Measurements from ENCODE around the gene TAF13.
"Not testable (repeated sequence)": the region's sequence is repeated elsewhere in the genome, so short reads cannot be mapped to it uniquely, and the experiment has no call there.

The TAF13 gene

DNA sequence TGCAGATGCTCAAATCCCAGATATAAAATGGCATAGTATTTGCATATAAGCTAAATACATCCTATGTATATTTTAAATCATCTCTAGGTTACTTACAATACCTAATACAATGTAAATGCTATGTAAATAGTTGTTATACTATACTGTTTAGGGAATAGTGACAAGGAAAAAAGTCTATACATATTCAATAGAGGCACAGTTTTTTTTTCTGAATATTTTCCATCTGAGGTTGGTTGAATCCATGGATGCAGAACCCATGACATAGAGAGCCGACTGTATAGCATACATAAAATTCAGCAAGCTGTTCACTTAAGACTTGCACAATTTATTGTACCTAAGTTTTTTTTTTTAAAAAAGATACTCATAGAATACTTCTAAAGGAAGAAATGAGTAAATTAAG is 6.5 kb downstream of the TAF13 start:
- H3K4me3 ChIP-seq (ENCODE audit: low read length): no peak overlapping the region
- TF ChIP-seq, protein P1, sequence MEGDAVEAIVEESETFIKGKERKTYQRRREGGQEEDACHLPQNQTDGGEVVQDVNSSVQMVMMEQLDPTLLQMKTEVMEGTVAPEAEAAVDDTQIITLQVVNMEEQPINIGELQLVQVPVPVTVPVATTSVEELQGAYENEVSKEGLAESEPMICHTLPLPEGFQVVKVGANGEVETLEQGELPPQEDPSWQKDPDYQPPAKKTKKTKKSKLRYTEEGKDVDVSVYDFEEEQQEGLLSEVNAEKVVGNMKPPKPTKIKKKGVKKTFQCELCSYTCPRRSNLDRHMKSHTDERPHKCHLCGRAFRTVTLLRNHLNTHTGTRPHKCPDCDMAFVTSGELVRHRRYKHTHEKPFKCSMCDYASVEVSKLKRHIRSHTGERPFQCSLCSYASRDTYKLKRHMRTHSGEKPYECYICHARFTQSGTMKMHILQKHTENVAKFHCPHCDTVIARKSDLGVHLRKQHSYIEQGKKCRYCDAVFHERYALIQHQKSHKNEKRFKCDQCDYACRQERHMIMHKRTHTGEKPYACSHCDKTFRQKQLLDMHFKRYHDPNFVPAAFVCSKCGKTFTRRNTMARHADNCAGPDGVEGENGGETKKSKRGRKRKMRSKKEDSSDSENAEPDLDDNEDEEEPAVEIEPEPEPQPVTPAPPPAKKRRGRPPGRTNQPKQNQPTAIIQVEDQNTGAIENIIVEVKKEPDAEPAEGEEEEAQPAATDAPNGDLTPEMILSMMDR (IDR thresholded peaks at IDR 0.05; ENCODE audit: insufficient read depth, low read depth, low read length, missing control alignments): no peak
- no peak for DNase-seq (ENCODE audit: low read depth)

DNA sequence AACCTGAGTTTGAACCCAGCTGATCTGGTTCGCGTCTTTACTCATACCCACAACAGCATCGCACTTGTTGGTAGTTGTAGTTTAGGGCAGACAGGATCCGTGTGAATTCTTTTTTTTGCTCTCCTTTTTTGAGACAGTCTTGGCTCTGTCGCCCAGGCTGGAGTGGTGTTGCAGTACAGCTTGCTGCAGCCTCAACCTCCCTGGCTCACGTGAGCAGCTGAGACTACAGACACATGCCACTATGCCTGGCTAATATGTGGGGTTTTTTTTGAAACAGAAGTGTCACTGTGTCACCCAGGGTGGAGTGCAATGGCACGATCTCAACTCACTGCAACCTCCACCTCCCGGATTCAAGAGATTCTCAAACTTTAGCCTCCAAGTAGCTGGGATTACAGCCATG is 7.9 kb downstream of the TAF13 start:
- no peak overlapping the region for H3K4me3 ChIP-seq (ENCODE audit: low read length)
- DNase-seq (ENCODE audit: low read depth): no peak
- TF ChIP-seq, protein P1 (IDR thresholded peaks at IDR 0.05; ENCODE audit: insufficient read depth, low read depth, low read length, missing control alignments): no peak

DNA sequence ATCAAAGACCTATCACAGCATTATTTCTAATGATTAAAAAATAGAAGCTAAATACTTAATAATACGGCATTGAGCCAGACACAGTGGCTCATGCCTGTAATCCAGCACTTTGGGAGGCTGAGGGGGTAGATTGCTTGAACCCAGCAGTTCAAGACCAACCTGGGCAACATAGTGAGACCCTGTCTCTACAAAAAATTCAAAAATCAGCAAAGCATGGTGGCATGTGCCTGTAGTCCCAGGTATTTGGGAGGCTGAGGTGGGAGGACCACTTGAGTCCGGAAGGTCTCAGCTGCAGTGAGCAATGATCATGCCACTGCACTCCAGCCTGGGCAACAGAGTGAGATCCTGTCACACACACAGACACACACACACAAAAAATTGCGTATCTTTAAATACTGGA is 10.7 kb downstream of the TAF13 start:
- DNase-seq (ENCODE audit: low read depth): no peak
- TF ChIP-seq, protein P1 (IDR thresholded peaks at IDR 0.05; ENCODE audit: insufficient read depth, low read depth, low read length, missing control alignments): no peak
- H3K4me3 ChIP-seq (ENCODE audit: low read length): no peak overlapping the region

DNA sequence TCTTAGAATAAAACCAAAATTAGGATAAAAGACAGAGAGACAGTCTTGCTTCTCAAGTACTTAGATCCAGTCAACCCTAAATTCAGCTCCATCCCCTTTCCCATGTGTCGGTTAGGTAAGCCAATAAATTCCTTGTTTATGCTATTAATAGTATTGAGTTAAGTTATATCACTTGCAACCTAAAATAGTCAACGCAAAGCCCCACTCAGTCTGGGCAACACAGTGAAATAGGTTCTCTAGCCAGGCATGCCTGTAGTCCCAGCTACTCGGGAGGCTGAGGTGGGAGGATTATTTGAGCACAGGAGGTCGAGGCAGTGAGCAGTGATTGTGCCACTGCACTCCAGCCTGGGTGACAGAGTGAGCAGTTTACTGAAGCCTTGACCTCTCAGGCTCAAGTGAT is 14.6 kb downstream of the TAF13 start:
- no peak for DNase-seq (ENCODE audit: low read depth)
- TF ChIP-seq, protein P1 (IDR thresholded peaks at IDR 0.05; ENCODE audit: insufficient read depth, low read depth, low read length, missing control alignments): no peak
- H3K4me3 ChIP-seq (ENCODE audit: low read length): no peak overlapping the region

DNA sequence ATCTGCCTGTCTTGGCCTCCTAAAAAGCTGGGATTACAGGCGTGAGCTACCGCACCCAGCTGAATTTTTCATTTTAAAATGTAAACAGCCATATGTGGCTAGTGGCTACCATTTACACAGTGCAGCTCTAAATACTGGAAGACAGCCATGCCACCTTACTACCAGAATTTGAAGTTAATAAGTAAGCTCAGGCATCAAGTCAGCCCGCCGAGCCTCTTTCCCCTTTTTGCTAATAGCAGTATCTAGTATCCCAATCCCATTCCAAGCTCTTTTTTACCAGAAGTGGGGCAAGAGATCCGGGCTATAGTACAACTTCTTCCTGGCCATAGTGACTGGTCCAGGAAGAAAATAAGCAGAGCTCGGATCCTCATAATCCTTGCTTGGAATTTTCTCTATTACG is 15.1 kb downstream of the TAF13 start:
- TF ChIP-seq, protein P1 (IDR thresholded peaks at IDR 0.05; ENCODE audit: insufficient read depth, low read depth, low read length, missing control alignments): no peak
- no peak for DNase-seq (ENCODE audit: low read depth)
- H3K4me3 ChIP-seq (ENCODE audit: low read length): no peak overlapping the region

DNA sequence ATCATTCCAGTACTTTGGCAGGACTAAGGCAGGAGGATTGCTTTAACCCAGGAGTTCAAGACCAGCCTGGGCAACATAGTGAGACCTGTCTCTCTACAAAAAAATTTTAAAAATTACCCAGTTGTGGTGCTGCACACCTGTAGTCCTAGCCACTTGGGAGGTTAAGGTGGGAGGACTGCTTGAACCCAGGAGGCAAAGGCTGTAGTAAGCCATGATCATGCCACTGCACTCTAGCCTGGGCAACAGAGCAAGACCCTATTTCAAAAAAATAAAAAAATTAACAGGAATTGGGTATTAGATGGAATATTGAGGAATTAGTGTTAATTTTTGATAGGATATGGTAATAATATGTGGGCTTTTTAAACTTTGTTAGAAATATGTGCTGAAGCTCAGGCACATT is 16.8 kb downstream of the TAF13 start:
- H3K4me3 ChIP-seq (ENCODE audit: low read length): no peak overlapping the region
- no peak for DNase-seq (ENCODE audit: low read depth)
- TF ChIP-seq, protein P1 (IDR thresholded peaks at IDR 0.05; ENCODE audit: insufficient read depth, low read depth, low read length, missing control alignments): no peak

DNA sequence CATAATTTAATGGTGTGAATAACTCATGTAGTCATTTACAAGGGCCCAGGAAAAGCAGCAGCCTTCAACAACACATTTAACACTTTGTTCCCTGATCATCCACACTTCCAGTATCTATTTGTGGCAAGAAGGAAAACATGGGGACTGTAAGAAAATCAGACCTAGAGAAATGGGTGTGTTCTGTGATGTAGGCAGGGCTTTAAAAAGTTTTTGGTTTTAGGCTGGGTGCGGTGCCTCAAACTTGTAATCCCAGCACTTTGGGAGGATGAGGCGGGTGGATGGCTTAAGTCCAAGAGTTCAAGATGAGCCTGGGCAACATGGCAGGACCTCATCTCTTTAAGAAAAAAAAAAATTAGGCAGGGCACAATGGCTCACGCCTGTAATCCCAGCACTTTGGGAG is 19.7 kb downstream of the TAF13 start:
- no peak for DNase-seq (ENCODE audit: low read depth)
- no peak overlapping the region for H3K4me3 ChIP-seq (ENCODE audit: low read length)
- TF ChIP-seq, protein P1 (IDR thresholded peaks at IDR 0.05; ENCODE audit: insufficient read depth, low read depth, low read length, missing control alignments): no peak

DNA sequence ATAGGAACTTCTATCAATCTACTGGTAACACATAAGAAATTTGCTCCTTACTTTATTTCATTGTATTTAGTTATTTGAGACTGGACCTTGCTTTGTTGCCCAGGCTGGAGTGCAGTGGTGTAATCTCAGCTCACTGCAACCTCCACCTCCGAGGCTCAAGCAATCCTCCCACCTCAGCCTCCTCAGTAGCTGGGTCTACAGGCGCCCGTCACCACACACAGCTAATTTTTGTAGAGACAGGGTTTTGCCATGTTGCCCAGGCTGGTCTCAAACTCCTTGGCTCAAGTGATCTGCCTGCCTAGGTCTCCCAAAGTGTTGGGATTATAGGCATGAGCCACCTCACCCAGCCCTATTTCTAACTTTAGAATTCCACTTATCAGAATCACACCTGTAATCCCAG is 23.7 kb downstream of the TAF13 start:
- DNase-seq (ENCODE audit: low read depth); H3K4me3 ChIP-seq (ENCODE audit: low read length): not testable (repeated sequence)

Measured in epithelial cell of esophagus (primary cell).